ENCODE data around the gene VKORC1.
A peak's percentile ranks its signal among the peaks of the same experiment; 100 is the strongest.
"Not testable (repeated sequence)": the region's sequence is repeated elsewhere in the genome, so short reads cannot be mapped to it uniquely, and the experiment has no call there.

The VKORC1 gene

GRCh38 chr16:31107465-31107867 is 12.9 kb upstream of the VKORC1 start:
- peak overlapping the region; percentile 82 for H3K4me3 Mint-ChIP-seq
- CTCF ChIA-PET = interaction anchor here (0.6 to 1.1 kb wide), 4 partner anchors 11 to 122 kb away, joined by 3 to 5 read pairs (median 4); partner anchors contain the start of gene HSD3B7
- H3K27me3 Mint-ChIP-seq = peaks cover 8% of the 10 kb centered on the region
- peak overlapping the region; percentile 85 for H3K27ac Mint-ChIP-seq
- no peaks in the 10 kb centered on the region for H3K9me3 Mint-ChIP-seq
- DNase-seq = peak; percentile 30
- peaks cover 32% of the 10 kb centered on the region for H3K4me1 Mint-ChIP-seq
- peaks cover 21% of the 10 kb centered on the region for H3K36me3 Mint-ChIP-seq

- Mint-ChIP-seq H3K9me3 (no peaks in the 10 kb centered on the region), H3K4me3 (peak overlapping the region; percentile 82), H3K36me3 (peaks cover 17% of the 10 kb centered on the region), H3K27me3 (peaks cover 8% of the 10 kb centered on the region), H3K27ac (peak overlapping the region; percentile 85), H3K4me1 (peaks cover 32% of the 10 kb centered on the region)
- no peak for DNase-seq
- CTCF ChIA-PET = interaction anchor here (0.6 to 1.1 kb wide), 4 partner anchors 10 to 122 kb away, joined by 3 to 5 read pairs (median 4); partner anchors contain the start of gene HSD3B7
Observed at GRCh38 chr16:31106509-31107464, 12.2 kb upstream of the VKORC1 start.

GRCh38 chr16:31105677-31106213 is 11.1 kb upstream of the VKORC1 start:
- Mint-ChIP-seq H3K27ac (peak overlapping the region; percentile 73), H3K36me3 (peaks cover 13% of the 10 kb centered on the region)

GRCh38 chr16:31100876-31101641 is 6.5 kb upstream of the VKORC1 start:
- CTCF ChIA-PET = interaction anchor here (0.9 to 1.2 kb wide), 4 partner anchors 8 to 357 kb away, joined by 3 read pairs; no protein-coding TSS in a partner anchor
- DNase-seq, H3K36me3 Mint-ChIP-seq, H3K27ac Mint-ChIP-seq, H3K9me3 Mint-ChIP-seq, H3K4me1 Mint-ChIP-seq, H3K4me3 Mint-ChIP-seq: not testable (repeated sequence)
- peaks cover 23% of the 10 kb centered on the region for H3K27me3 Mint-ChIP-seq

More at GRCh38 chr16:31105677-31106213, 11.1 kb upstream of the VKORC1 start:
- CTCF ChIA-PET = no interaction called here
- peaks cover 12% of the 10 kb centered on the region for H3K27me3 Mint-ChIP-seq
- H3K4me3 Mint-ChIP-seq = no peak overlapping the region
- DNase-seq = peak; percentile 85
- H3K4me1 Mint-ChIP-seq = peaks cover 31% of the 10 kb centered on the region
- H3K9me3 Mint-ChIP-seq = no peaks in the 10 kb centered on the region

GRCh38 chr16:31099860-31100638 is 5.5 kb upstream of the VKORC1 start:
- DNase-seq = no peak
- Mint-ChIP-seq H3K27me3 (peaks cover 23% of the 10 kb centered on the region), H3K9me3 (no peaks in the 10 kb centered on the region), H3K27ac (no peak overlapping the region), H3K36me3 (no peaks in the 10 kb centered on the region), H3K4me1 (peaks cover 11% of the 10 kb centered on the region), H3K4me3 (no peak overlapping the region)
- CTCF ChIA-PET = interaction anchor here (1.1 kb wide), 1 partner anchor 114 kb away, joined by 3 read pairs; no protein-coding TSS in a partner anchor

GRCh38 chr16:31094088-31094423 is 541 bp downstream of the VKORC1 start:
- peak overlapping the region; percentile 93 for H3K4me3 Mint-ChIP-seq
- DNase-seq = no peak
- H3K36me3 Mint-ChIP-seq = peaks cover 13% of the 10 kb centered on the region
- peaks cover 4% of the 10 kb centered on the region for H3K27me3 Mint-ChIP-seq
- H3K9me3 Mint-ChIP-seq = no peaks in the 10 kb centered on the region
- peaks cover 37% of the 10 kb centered on the region for H3K4me1 Mint-ChIP-seq
- peak overlapping the region; percentile 94 for H3K27ac Mint-ChIP-seq
- CTCF ChIA-PET = interaction anchor here (0.5 kb wide), 1 partner anchor 325 kb away, joined by 3 read pairs; no protein-coding TSS in a partner anchor

- Mint-ChIP-seq H3K27me3 (peaks cover 2% of the 10 kb centered on the region), H3K9me3 (no peaks in the 10 kb centered on the region), H3K27ac (no peak overlapping the region), H3K4me1 (peaks cover 37% of the 10 kb centered on the region), H3K36me3 (peaks cover 14% of the 10 kb centered on the region), H3K4me3 (peak overlapping the region; percentile 93)
- CTCF ChIA-PET = interaction anchor here (0.5 to 0.9 kb wide), 3 partner anchors 9 to 326 kb away, joined by 3 read pairs; no protein-coding TSS in a partner anchor
- no peak for DNase-seq
Observed at GRCh38 chr16:31093132-31093703, 1.4 kb downstream of the VKORC1 start.

GRCh38 chr16:31092330-31092729 is 2.3 kb downstream of the VKORC1 start:
- no peak for DNase-seq
- Mint-ChIP-seq H3K4me3 (peak overlapping the region; percentile 93), H3K9me3 (no peaks in the 10 kb centered on the region), H3K4me1 (peaks cover 37% of the 10 kb centered on the region), H3K27me3 (no peaks in the 10 kb centered on the region), H3K36me3 (peaks cover 14% of the 10 kb centered on the region), H3K27ac (no peak overlapping the region)
- CTCF ChIA-PET = interaction anchor here (0.7 to 1.4 kb wide), 7 partner anchors 9 to 1366 kb away, joined by 3 to 4 read pairs (median 3); no protein-coding TSS in a partner anchor

- Mint-ChIP-seq H3K4me3 (no peak overlapping the region), H3K4me1 (peaks cover 31% of the 10 kb centered on the region), H3K27me3 (no peaks in the 10 kb centered on the region), H3K9me3 (no peaks in the 10 kb centered on the region), H3K36me3 (peaks cover 17% of the 10 kb centered on the region), H3K27ac (no peak overlapping the region)
- DNase-seq = no peak
- CTCF ChIA-PET = no interaction called here
Observed at GRCh38 chr16:31090540-31090939, 4.1 kb downstream of the VKORC1 start.

- Mint-ChIP-seq H3K27ac (peak overlapping the region; percentile 28), H3K36me3 (peaks cover 14% of the 10 kb centered on the region), H3K27me3 (no peaks in the 10 kb centered on the region), H3K9me3 (no peaks in the 10 kb centered on the region), H3K4me1 (peaks cover 17% of the 10 kb centered on the region), H3K4me3 (no peak overlapping the region)
- CTCF ChIA-PET = interaction anchor here (1.1 kb wide), 1 partner anchor 53 kb away, joined by 3 read pairs; no protein-coding TSS in a partner anchor
- DNase-seq = no peak
Observed at GRCh38 chr16:31089199-31089598, 5.4 kb downstream of the VKORC1 start.

GRCh38 chr16:31088459-31089183 is 6.0 kb downstream of the VKORC1 start, which contains the start of gene PRSS53:
PRSS53 (minus strand) TSS chr16:31088943; CDS start chr16:31088809, 134 bp downstream.
- H3K27me3 Mint-ChIP-seq = no peaks in the 10 kb centered on the region
- DNase-seq = no peak
- no peak within 1 kb of the TSS for H3K4me3 Mint-ChIP-seq
- H3K4me1 Mint-ChIP-seq = peaks cover 12% of the 10 kb centered on the region
- CTCF ChIA-PET = interaction anchor here (1.1 to 1.8 kb wide), 2 partner anchors 53 to 103 kb away, joined by 3 to 4 read pairs; partner anchors contain the start of gene HSD3B7
- peaks cover 12% of the 10 kb centered on the region for H3K36me3 Mint-ChIP-seq
- no peaks in the 10 kb centered on the region for H3K9me3 Mint-ChIP-seq
- peak within 1 kb of the TSS; percentile 28 for H3K27ac Mint-ChIP-seq

- peaks cover 6% of the 10 kb centered on the region for H3K4me1 Mint-ChIP-seq
- no peak overlapping the region for H3K27ac Mint-ChIP-seq
- CTCF ChIA-PET = interaction anchor here (1.8 kb wide), 1 partner anchor 102 kb away, joined by 4 read pairs; the partner anchor contains the start of gene HSD3B7
- no peak overlapping the region for H3K4me3 Mint-ChIP-seq
- DNase-seq = no peak
- H3K27me3 Mint-ChIP-seq = no peaks in the 10 kb centered on the region
- H3K36me3 Mint-ChIP-seq = peaks cover 14% of the 10 kb centered on the region
- H3K9me3 Mint-ChIP-seq = no peaks in the 10 kb centered on the region
Observed at GRCh38 chr16:31087971-31088370, 6.6 kb downstream of the VKORC1 start.
